GM23338 (cell line): Measurements from ENCODE around the gene VENTX.

Experiments used
- EZH2 ChIP-seq: fragments of 200-600 bp; sonication (generic); IDR thresholded peaks from one replicate; pipeline ENCODE4 v1.8.0; 2017; ENCODE audit warnings: antibody characterized with exemption, mild to moderate bottlenecking, low read depth; ENCODE audit not compliant: unreplicated experiment
- EZH2phosphoT487 ChIP-seq: fragments of 200-600 bp; sonication (generic); IDR thresholded peaks from one replicate; pipeline ENCODE4 v1.8.1; 2018; ENCODE audit warnings: antibody characterized with exemption; ENCODE audit not compliant: unreplicated experiment
- JUNB ChIP-seq: IDR thresholded peaks from one replicate; pipeline ENCODE4 v1.6.1; 2016; ENCODE audit warnings: antibody characterized with exemption; ENCODE audit not compliant: unreplicated experiment
- POLR2AphosphoS5 ChIP-seq: IDR thresholded peaks from 2 replicates; pipeline ENCODE4 v1.6.1; 2016; ENCODE audit warnings: antibody characterized with exemption, low read depth
- TF ChIP-seq, protein P1 (sequence below), 2 experiments: fragments of 200-600 bp in 1 of 2; sonication (generic) in 1 of 2; conservative IDR thresholded peaks; 2 replicates each; pipeline versions ENCODE4 v1.5.1 to v1.6.1; 2016 to 2017; ENCODE audit warnings: antibody characterized with exemption in 2 of 2, low read depth in 2 of 2, mild to moderate bottlenecking in 2 of 2, moderate library complexity in 1 of 2
- TF ChIP-seq, protein P2 (sequence below): IDR thresholded peaks from one replicate; pipeline ENCODE4 v1.6.1; 2018; ENCODE audit warnings: antibody characterized with exemption; ENCODE audit not compliant: unreplicated experiment

DNA sequence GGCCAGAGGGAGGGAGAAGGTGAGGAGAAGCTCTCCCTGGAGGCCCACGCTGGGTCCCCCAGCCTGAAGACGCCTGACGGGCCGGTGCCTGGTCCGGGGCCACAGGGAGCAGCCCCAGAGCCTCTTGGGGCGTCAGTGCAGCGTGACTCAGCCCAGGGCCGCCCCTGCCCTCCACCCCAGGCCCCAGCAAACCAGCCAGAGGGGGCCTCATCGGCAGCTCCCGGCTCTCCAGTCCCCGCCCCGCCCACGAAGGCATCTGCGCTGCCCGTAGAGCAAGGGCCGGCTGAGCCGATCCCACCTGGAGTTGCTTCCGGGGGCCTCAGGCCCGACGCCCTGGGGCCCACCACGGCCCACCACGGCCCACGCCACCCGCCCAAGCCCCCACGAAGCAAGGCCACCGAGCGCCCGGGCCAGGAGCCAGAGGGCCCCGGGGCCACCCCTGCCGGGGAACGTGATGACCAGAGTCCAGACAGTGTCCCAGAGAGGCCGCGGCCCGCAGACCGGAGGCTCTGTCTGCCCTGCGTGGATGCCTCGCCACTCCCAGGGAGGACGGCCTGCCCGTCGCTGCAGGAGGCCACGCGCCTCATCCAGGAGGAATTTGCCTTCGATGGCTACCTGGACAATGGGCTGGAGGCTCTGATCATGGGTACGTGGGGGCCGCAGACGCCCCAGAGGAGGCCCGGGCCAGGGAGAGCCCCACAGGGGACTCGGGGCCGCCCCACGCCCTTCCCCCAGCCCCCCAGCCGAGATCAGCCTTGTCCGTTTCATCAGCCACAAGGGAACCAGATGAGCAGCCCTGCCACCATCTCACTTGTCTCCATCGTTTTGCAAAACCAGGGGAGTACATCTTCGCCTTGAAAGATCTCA, 38.8 kb upstream of the VENTX start:
- TF ChIP-seq, protein P1, sequence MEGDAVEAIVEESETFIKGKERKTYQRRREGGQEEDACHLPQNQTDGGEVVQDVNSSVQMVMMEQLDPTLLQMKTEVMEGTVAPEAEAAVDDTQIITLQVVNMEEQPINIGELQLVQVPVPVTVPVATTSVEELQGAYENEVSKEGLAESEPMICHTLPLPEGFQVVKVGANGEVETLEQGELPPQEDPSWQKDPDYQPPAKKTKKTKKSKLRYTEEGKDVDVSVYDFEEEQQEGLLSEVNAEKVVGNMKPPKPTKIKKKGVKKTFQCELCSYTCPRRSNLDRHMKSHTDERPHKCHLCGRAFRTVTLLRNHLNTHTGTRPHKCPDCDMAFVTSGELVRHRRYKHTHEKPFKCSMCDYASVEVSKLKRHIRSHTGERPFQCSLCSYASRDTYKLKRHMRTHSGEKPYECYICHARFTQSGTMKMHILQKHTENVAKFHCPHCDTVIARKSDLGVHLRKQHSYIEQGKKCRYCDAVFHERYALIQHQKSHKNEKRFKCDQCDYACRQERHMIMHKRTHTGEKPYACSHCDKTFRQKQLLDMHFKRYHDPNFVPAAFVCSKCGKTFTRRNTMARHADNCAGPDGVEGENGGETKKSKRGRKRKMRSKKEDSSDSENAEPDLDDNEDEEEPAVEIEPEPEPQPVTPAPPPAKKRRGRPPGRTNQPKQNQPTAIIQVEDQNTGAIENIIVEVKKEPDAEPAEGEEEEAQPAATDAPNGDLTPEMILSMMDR (conservative IDR thresholded peaks at IDR 0.05; ENCODE audit: low read depth in 2 of 2), result no peak
- TF ChIP-seq POLR2AphosphoS5, result no peak
- TF ChIP-seq, protein P2, sequence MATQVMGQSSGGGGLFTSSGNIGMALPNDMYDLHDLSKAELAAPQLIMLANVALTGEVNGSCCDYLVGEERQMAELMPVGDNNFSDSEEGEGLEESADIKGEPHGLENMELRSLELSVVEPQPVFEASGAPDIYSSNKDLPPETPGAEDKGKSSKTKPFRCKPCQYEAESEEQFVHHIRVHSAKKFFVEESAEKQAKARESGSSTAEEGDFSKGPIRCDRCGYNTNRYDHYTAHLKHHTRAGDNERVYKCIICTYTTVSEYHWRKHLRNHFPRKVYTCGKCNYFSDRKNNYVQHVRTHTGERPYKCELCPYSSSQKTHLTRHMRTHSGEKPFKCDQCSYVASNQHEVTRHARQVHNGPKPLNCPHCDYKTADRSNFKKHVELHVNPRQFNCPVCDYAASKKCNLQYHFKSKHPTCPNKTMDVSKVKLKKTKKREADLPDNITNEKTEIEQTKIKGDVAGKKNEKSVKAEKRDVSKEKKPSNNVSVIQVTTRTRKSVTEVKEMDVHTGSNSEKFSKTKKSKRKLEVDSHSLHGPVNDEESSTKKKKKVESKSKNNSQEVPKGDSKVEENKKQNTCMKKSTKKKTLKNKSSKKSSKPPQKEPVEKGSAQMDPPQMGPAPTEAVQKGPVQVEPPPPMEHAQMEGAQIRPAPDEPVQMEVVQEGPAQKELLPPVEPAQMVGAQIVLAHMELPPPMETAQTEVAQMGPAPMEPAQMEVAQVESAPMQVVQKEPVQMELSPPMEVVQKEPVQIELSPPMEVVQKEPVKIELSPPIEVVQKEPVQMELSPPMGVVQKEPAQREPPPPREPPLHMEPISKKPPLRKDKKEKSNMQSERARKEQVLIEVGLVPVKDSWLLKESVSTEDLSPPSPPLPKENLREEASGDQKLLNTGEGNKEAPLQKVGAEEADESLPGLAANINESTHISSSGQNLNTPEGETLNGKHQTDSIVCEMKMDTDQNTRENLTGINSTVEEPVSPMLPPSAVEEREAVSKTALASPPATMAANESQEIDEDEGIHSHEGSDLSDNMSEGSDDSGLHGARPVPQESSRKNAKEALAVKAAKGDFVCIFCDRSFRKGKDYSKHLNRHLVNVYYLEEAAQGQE, result no peak
- TF ChIP-seq EZH2phosphoT487, result no peak
- TF ChIP-seq EZH2, result no peak
- TF ChIP-seq JUNB, result no peak
